ENCODE measurements around the gene SPECC1.

The SPECC1 gene

DNA sequence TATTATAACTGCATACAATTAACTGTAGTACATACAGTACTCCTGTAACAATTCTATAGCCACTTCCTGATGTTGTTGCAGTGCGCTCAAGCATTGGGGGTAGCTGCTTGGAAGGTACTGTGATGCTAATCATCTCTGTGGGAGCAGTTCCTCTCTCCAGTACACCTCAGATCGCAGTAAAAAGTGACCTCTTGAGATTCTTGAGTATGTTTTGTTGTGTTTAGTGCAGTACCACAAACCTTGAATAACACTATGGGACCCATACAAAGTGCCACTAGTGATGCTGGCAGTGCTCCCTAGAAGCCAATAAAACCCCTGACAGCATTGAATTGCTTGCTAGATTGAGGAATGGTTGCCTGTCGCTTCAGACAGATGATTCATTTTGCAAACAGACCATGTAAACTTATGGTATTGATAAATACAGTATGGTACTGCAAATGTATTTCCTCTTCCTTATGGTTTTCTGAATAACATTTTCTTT lies 193.0 kb downstream of the SPECC1 start:
- no peak for DNase-seq (ENCODE audit: extremely low read depth, low read depth)
- TF ChIP-seq, protein P1, sequence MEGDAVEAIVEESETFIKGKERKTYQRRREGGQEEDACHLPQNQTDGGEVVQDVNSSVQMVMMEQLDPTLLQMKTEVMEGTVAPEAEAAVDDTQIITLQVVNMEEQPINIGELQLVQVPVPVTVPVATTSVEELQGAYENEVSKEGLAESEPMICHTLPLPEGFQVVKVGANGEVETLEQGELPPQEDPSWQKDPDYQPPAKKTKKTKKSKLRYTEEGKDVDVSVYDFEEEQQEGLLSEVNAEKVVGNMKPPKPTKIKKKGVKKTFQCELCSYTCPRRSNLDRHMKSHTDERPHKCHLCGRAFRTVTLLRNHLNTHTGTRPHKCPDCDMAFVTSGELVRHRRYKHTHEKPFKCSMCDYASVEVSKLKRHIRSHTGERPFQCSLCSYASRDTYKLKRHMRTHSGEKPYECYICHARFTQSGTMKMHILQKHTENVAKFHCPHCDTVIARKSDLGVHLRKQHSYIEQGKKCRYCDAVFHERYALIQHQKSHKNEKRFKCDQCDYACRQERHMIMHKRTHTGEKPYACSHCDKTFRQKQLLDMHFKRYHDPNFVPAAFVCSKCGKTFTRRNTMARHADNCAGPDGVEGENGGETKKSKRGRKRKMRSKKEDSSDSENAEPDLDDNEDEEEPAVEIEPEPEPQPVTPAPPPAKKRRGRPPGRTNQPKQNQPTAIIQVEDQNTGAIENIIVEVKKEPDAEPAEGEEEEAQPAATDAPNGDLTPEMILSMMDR (IDR thresholded peaks at IDR 0.05; ENCODE audit: low read depth, low read length): no peak

DNA sequence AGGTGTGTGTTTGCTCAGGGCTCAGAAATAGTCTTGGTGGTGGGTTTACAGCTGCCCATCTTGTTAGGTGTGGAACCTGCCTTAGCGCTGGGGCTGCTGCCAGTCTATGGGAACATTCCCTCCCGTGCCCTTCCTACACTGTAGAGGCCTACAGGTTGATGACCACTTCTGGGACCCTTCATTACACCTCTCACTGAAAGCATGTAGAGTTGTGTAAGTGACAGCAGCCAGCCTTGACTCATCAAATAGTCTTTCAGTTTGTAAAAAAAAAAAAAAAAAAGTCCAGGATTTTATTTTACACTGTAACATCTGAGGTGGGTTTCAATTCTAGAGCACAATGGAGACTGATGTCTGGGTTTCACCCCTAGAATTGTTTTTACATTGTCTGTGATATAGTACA lies 193.9 kb downstream of the SPECC1 start:
- DNase-seq (ENCODE audit: extremely low read depth, low read depth): no peak

DNA sequence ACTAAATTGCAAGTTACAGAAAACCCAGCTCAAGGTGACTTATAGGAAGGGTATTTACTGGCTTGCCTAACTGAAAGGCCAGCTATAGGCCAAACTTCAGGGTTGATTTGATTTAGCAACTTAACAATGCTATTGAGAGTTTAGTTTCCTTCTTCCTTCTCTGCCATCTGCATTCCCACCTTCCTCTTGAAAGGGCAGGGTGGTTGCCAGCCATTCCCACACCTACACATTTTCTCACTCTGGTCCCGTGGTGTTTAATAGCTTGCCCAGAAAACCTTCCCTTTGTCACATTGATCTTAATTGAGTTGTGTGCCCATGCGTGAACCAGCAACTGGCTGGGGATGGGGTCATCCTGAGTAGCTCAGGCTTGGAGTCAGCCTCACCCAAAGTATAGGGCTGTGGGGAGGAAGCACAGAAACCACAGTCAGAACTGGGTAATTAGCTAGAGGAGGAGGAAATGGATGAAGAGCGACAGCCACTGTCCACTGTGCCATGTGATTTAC lies 194.7 kb downstream of the SPECC1 start:
- DNase-seq (ENCODE audit: extremely low read depth, low read depth): no peak
- TF ChIP-seq, protein P1 (IDR thresholded peaks at IDR 0.05; ENCODE audit: low read depth, low read length): no peak

More for the DNA sequence above, 193.9 kb downstream of the SPECC1 start:
- TF ChIP-seq, protein P1 (IDR thresholded peaks at IDR 0.05; ENCODE audit: low read depth, low read length): no peak

DNA sequence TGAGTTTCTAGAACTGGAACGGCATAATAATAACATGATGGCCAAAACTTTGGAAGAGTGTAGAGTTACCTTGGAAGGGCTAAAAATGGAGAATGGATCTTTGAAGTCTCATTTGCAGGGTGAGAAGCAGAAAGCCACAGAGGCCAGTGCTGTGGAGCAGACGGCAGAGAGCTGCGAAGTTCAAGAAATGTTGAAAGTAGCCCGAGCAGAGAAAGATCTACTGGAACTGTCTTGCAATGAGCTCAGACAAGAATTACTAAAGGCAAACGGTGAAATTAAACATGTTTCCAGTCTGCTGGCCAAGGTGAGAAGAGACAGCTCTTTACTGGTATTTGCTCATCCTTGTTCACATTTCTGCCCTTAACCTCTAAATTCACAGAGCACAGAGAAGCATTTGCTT lies 196.4 kb downstream of the SPECC1 start:
- TF ChIP-seq, protein P1 (IDR thresholded peaks at IDR 0.05; ENCODE audit: low read depth, low read length): no peak
- no peak for DNase-seq (ENCODE audit: extremely low read depth, low read depth)

DNA sequence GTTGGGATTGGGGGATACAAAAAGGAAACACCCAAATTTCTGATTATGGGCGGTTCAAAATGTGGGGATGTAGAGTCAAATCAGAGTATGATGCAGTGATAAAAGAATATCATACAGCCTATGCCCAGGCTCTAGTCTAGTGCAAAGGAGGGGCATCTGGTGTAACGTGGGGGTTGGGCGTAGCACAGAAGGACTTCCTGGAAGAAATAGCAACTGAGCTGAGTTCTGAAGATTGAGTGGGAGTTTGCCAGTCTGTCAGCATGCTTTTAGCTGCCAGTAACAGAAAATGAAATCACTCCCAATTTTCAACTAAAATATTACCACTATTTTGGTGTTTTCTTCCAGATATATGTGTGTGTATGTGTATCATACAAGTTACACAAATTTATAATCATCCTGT lies 196.9 kb downstream of the SPECC1 start:
- no peak for DNase-seq (ENCODE audit: extremely low read depth, low read depth)
- TF ChIP-seq, protein P1 (IDR thresholded peaks at IDR 0.05; ENCODE audit: low read depth, low read length): no peak

DNA sequence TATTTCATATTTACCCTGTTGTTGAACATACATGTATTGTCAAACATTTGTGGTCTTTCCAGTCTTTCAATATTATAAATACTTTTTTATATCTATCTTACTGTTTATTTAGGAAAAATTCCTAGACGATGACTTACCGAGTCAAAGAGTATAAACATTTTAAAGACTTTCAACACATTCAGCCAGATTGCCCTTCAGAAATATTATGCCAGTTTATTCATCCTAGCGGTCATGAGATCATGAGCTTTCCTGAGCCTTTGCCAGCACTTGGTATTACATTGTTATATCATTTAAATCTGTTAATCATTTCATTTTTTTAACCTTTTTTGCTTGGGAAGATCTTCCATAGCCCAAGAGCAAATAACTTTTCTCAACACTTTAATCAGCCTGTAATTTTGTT lies 197.4 kb downstream of the SPECC1 start:
- TF ChIP-seq, protein P1 (IDR thresholded peaks at IDR 0.05; ENCODE audit: low read depth, low read length): no peak
- peak; percentile 47 for DNase-seq (ENCODE audit: extremely low read depth, low read depth)

DNA sequence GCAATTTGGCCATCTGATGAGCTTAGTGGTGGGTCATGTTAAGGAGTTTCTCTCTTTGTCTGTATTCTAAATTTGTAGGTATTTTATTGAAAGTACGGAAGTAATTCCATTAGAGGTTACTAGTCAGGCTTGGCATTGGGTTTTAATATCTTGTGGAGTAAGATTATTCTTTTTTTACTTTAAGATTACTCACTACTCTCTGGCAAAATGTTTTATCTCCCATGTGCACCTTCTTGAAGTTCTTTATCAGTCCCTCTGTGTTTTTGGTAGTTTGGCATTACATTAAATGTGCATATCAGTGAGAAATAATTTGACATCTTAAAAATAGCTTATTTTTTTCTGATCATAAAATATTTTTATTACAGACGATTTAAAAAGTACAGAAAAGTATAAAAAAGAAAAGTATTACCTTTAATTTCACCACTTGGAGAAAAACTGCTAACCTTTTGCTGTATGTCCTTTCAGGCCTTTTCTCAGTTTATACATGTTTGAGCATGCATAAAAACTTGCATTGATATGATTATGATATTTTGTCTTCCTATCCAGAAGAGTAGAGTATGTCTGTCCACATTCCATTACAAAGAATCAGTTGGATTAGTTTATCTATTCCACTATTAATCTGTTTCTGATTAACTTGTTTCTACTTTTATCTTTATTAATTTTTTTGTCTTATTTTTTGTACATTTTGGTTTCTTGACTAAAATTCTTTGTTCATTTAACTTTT lies 198.3 kb downstream of the SPECC1 start:
- no peak for DNase-seq (ENCODE audit: extremely low read depth, low read depth)
- TF ChIP-seq, protein P1 (IDR thresholded peaks at IDR 0.05; ENCODE audit: low read depth, low read length): no peak

Measured in AG09319 (cell line).